Measurements from ENCODE around the gene TADA3. TPM values are rescaled to one million over a fixed set of nuclear protein-coding genes. Genes with fewer than 3 reads are reported as not detected.

Gene TADA3
- polyA plus RNA-seq, 2 of the 4 experiments (the other 2 are of a cell fraction), result 42.6 to 50.3 TPM

DNA sequence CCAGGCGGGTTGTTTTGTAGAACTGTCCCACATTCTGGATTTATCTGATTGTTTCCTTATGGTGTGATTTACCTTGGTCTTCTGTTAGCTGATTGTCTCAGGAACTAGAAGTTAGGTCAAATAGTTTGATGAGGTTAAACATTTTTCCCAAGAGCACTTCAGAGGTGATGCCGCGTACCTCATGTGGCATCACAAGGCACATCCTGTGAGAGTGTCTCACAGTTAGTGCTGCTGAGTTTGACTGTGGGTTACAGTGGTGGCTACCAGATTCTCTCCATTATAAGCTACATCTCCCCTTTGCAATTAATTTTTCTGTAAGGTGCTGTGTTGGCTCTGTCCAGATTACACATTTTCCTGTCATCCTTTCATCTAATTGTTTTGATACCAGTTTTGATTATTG is 39.0 kb upstream of the TADA3 start:
- ChIA-PET POLR2A (interaction anchor here (0.7 to 1.0 kb wide), 2 partner anchors 90 to 102 kb away, joined by 4 to 8 read pairs; no protein-coding TSS in a partner anchor), CTCF (interaction anchor here (0.8 to 2.6 kb wide), 8 partner anchors 9 to 116 kb away, joined by 3 to 11 read pairs (median 4); partner anchors contain the start of gene CRELD1)
- H3K9me3 ChIP-seq, result no peaks in the 10 kb centered on the region
- no peak for FAIRE-seq
- no peak overlapping the region for H3K4me2 ChIP-seq
- no peak for ATAC-seq
- H3K4me3 ChIP-seq, result no peak overlapping the region
- no peaks in the 10 kb centered on the region for H3K4me1 ChIP-seq
- no peak overlapping the region for H3K27ac ChIP-seq
- TF ChIP-seq JUN (IDR thresholded peaks at IDR 0.05) (no peak), CEBPB (IDR thresholded peaks at IDR 0.05) (no peak), POLR2A (IDR thresholded peaks at IDR 0.05; ENCODE audit: low read length) (no peak), PHF8 (IDR thresholded peaks at IDR 0.05; ENCODE audit: borderline replicate concordance, low read depth) (no peak), JUNB (IDR thresholded peaks at IDR 0.05) (no peak), NR3C1 (IDR thresholded peaks at IDR 0.05) (no peak), EP300 (IDR thresholded peaks at IDR 0.05) (no peak), MAFK (IDR thresholded peaks at IDR 0.05; ENCODE audit: partially characterized antibody) (no peak), EHMT2 (IDR thresholded peaks at IDR 0.05; ENCODE audit: low read depth) (no peak), HEYL (CRISPR knock-in tag; IDR thresholded peaks at IDR 0.05) (no peak), BHLHE40 (IDR thresholded peaks at IDR 0.05; ENCODE audit: low read depth, low read length) (no peak), FOXS1 (CRISPR knock-in tag; IDR thresholded peaks at IDR 0.05) (no peak), HOXB5 (CRISPR knock-in tag; IDR thresholded peaks at IDR 0.05) (no peak), NFE2L2 (conservative IDR thresholded peaks at IDR 0.05; ENCODE audit: low read length) (no peak), MYC (IDR thresholded peaks at IDR 0.05; ENCODE audit: borderline replicate concordance, low read length) (no peak)
- TF ChIP-seq, protein P1, sequence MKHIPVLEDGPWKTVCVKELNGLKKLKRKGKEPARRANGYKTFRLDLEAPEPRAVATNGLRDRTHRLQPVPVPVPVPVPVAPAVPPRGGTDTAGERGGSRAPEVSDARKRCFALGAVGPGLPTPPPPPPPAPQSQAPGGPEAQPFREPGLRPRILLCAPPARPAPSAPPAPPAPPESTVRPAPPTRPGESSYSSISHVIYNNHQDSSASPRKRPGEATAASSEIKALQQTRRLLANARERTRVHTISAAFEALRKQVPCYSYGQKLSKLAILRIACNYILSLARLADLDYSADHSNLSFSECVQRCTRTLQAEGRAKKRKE (CRISPR knock-in tag; IDR thresholded peaks at IDR 0.05; ENCODE audit: low read depth), result no peak
- TF ChIP-seq, protein P2, sequence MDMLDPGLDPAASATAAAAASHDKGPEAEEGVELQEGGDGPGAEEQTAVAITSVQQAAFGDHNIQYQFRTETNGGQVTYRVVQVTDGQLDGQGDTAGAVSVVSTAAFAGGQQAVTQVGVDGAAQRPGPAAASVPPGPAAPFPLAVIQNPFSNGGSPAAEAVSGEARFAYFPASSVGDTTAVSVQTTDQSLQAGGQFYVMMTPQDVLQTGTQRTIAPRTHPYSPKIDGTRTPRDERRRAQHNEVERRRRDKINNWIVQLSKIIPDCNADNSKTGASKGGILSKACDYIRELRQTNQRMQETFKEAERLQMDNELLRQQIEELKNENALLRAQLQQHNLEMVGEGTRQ (IDR thresholded peaks at IDR 0.05), result no peak
- TF ChIP-seq, protein P3, sequence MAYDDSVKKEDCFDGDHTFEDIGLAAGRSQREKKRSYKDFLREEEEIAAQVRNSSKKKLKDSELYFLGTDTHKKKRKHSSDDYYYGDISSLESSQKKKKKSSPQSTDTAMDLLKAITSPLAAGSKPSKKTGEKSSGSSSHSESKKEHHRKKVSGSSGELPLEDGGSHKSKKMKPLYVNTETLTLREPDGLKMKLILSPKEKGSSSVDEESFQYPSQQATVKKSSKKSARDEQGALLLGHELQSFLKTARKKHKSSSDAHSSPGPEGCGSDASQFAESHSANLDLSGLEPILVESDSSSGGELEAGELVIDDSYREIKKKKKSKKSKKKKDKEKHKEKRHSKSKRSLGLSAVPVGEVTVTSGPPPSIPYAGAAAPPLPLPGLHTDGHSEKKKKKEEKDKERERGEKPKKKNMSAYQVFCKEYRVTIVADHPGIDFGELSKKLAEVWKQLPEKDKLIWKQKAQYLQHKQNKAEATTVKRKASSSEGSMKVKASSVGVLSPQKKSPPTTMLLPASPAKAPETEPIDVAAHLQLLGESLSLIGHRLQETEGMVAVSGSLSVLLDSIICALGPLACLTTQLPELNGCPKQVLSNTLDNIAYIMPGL (CRISPR knock-in tag; IDR thresholded peaks at IDR 0.05; ENCODE audit: borderline replicate concordance), result no peak
- TF ChIP-seq, protein P4, sequence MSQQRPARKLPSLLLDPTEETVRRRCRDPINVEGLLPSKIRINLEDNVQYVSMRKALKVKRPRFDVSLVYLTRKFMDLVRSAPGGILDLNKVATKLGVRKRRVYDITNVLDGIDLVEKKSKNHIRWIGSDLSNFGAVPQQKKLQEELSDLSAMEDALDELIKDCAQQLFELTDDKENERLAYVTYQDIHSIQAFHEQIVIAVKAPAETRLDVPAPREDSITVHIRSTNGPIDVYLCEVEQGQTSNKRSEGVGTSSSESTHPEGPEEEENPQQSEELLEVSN (IDR thresholded peaks at IDR 0.05; ENCODE audit: borderline replicate concordance, low read depth), result no peak
- WGBS (ENCODE audit: missing lambda C conversion rate), result 97% methylated on average over 3 of the region's 3 CpGs
- DNase-seq (ENCODE audit: low read depth in 1 of 2, low spot score in 1 of 2), result no peak

DNA sequence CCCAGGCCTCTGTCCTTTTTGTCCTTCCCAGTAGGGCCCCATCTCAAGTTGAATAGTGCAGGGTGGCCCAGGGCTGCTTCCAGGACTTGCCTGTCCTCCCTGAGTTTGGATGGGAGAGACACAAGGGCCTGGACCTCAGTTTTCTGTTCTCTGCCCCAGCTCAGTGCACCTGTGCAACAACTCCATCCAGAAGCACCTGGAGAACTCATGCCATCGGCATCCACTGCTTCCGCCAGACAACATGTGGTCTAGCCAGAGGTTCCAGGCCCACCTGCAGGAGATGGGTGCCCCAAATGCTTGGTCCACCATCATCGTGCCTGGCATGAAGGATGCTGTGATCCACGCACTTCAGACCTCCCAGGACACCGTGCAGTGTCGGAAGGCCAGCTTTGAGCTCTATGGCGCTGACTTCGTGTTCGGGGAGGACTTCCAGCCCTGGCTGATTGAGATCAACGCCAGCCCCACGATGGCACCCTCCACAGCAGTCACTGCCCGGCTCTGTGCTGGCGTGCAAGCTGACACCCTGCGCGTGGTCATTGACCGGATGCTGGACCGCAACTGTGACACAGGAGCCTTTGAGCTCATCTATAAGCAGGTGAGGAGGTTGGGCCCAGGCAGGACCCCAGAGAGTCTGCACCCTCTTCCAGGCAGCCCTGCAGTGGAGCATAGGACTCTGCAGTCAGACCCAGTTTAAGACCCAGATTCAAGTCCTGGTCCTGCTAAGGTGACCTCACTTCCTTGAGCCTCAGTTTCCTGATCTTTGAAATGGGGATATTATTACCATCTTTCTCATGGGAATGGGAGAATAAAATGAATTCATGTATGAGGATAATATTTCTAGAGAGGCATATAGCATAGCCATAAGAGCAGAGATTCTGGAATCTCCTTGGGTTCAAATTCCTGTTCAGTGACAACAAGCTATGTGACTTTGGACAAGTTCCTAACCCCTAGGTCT is 36.8 kb upstream of the TADA3 start:
- H3K4me2 ChIP-seq, result no peak overlapping the region
- DNase-seq (ENCODE audit: low read depth in 1 of 2, low spot score in 1 of 2) (no peak), FAIRE-seq (no peak), ATAC-seq (no peak)
- no peak overlapping the region for H3K27ac ChIP-seq
- no peaks in the 10 kb centered on the region for H3K9me3 ChIP-seq
- ChIA-PET CTCF (interaction anchor here (0.8 to 5.2 kb wide), 7 partner anchors 7 to 193 kb away, joined by 3 to 30 read pairs (median 7); no protein-coding TSS in a partner anchor), POLR2A (interaction anchor here (0.5 kb wide), 1 partner anchor 327 kb away, joined by 4 read pairs; no protein-coding TSS in a partner anchor)
- H3K4me3 ChIP-seq, result no peak overlapping the region
- H3K4me1 ChIP-seq, result no peaks in the 10 kb centered on the region
- WGBS (ENCODE audit: missing lambda C conversion rate), result 90% methylated on average over 14 of the region's 17 CpGs
- TF ChIP-seq RARB (CRISPR knock-in tag; IDR thresholded peaks at IDR 0.05) (no peak), ZSCAN20 (CRISPR knock-in tag; IDR thresholded peaks at IDR 0.05) (no peak), HDAC2 (IDR thresholded peaks at IDR 0.05) (no peak), SMC3 (IDR thresholded peaks at IDR 0.05) (no peak), HOXA7 (CRISPR knock-in tag; IDR thresholded peaks at IDR 0.05) (no peak), RNF2 (IDR thresholded peaks at IDR 0.05; ENCODE audit: borderline replicate concordance, low read depth) (no peak), HOXB5 (CRISPR knock-in tag; IDR thresholded peaks at IDR 0.05) (no peak), ZFP36 (IDR thresholded peaks at IDR 0.05; ENCODE audit: borderline replicate concordance, partially characterized antibody) (no peak), ESRRA (IDR thresholded peaks at IDR 0.05; ENCODE audit: borderline replicate concordance, low read length) (no peak), CBX2 (IDR thresholded peaks at IDR 0.05; ENCODE audit: borderline replicate concordance, low read depth) (no peak)
- TF ChIP-seq, protein P5, sequence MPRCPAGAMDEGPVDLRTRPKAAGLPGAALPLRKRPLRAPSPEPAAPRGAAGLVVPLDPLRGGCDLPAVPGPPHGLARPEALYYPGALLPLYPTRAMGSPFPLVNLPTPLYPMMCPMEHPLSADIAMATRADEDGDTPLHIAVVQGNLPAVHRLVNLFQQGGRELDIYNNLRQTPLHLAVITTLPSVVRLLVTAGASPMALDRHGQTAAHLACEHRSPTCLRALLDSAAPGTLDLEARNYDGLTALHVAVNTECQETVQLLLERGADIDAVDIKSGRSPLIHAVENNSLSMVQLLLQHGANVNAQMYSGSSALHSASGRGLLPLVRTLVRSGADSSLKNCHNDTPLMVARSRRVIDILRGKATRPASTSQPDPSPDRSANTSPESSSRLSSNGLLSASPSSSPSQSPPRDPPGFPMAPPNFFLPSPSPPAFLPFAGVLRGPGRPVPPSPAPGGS (IDR thresholded peaks at IDR 0.05), result no peak
- TF ChIP-seq, protein P6, sequence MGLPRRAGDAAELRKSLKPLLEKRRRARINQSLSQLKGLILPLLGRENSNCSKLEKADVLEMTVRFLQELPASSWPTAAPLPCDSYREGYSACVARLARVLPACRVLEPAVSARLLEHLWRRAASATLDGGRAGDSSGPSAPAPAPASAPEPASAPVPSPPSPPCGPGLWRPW (IDR thresholded peaks at IDR 0.05), result no peak
